GM21737 (cell line): ENCODE results near the gene EGFLAM.

Experiments used
- ATAC-seq: cut with Tn5 transposase; IDR thresholded peaks from one replicate; pipeline ENCODE4 v1.9.1; 2021; ENCODE audit warnings: mild to moderate bottlenecking, moderate library complexity; ENCODE audit not compliant: unreplicated experiment

The EGFLAM gene

GRCh38 chr5:38371596-38371995 lies 113.2 kb downstream of the EGFLAM start:
- no peak for ATAC-seq

- no peak for ATAC-seq
Observed at GRCh38 chr5:38373743-38374142, 115.4 kb downstream of the EGFLAM start.

GRCh38 chr5:38375423-38375822 lies 117.1 kb downstream of the EGFLAM start:
- ATAC-seq: no peak

GRCh38 chr5:38376404-38376803 lies 118.0 kb downstream of the EGFLAM start:
- ATAC-seq: no peak

GRCh38 chr5:38378579-38378978 lies 120.2 kb downstream of the EGFLAM start:
- no peak for ATAC-seq

GRCh38 chr5:38379350-38379937 lies 121.1 kb downstream of the EGFLAM start:
- ATAC-seq: no peak

GRCh38 chr5:38380537-38380936 lies 122.2 kb downstream of the EGFLAM start:
- ATAC-seq: no peak

GRCh38 chr5:38381361-38381760 lies 123.0 kb downstream of the EGFLAM start:
- ATAC-seq: no peak

- peak; percentile 97 for ATAC-seq
Observed at GRCh38 chr5:38382898-38383297, 124.5 kb downstream of the EGFLAM start.

- no peak for ATAC-seq
Observed at GRCh38 chr5:38383701-38384100, 125.3 kb downstream of the EGFLAM start.

GRCh38 chr5:38384396-38384795 lies 126.0 kb downstream of the EGFLAM start:
- ATAC-seq: no peak

- no peak for ATAC-seq
Observed at GRCh38 chr5:38387161-38387560, 128.8 kb downstream of the EGFLAM start.

- no peak for ATAC-seq
Observed at GRCh38 chr5:38393636-38394035, 135.3 kb downstream of the EGFLAM start.

GRCh38 chr5:38396766-38397165 lies 138.4 kb downstream of the EGFLAM start:
- no peak for ATAC-seq

- no peak for ATAC-seq
Observed at GRCh38 chr5:38400365-38400764, 142.0 kb downstream of the EGFLAM start.

GRCh38 chr5:38401145-38401544 lies 142.8 kb downstream of the EGFLAM start:
- ATAC-seq: no peak

- no peak for ATAC-seq
Observed at GRCh38 chr5:38403406-38403805, 145.0 kb downstream of the EGFLAM start.

- ATAC-seq: no peak
Observed at GRCh38 chr5:38403877-38404635, 145.7 kb downstream of the EGFLAM start.

- ATAC-seq: no peak
Observed at GRCh38 chr5:38404667-38405276, 146.4 kb downstream of the EGFLAM start.

GRCh38 chr5:38408446-38409198 lies 150.3 kb downstream of the EGFLAM start:
- ATAC-seq: no peak

GRCh38 chr5:38410304-38410990 lies 152.1 kb downstream of the EGFLAM start:
- ATAC-seq: no peak
